Skin of body (tissue), 2 donors: Measurements from ENCODE around the gene CGNL1. TPM values are rescaled to one million over a fixed set of nuclear protein-coding genes. Genes with fewer than 3 reads are reported as not detected.

Experiments
- DNase-seq: peaks from one replicate; lab custom pipeline; 2025; lab: John Stamatoyannopoulos, UW
- total RNA-seq: library from RNA; depleted of rRNA; stranded (reverse); fragments of >200 nt; gene quantifications from one replicate; pipeline ENCODE4 v1.2.3, GENCODE V29; 2014

Gene CGNL1
- total RNA-seq, 1 donor from 2014 or later: 23.5 TPM

- no peak for DNase-seq
These were observed 79.6 kb downstream of the CGNL1 start for GRCh38 chr15:57455929-57456328.

- DNase-seq: no peak
These were observed 80.3 kb downstream of the CGNL1 start for GRCh38 chr15:57456559-57456958.

GRCh38 chr15:57457726-57458125 is 81.4 kb downstream of the CGNL1 start:
- DNase-seq: no peak

GRCh38 chr15:57458356-57458781 is 82.1 kb downstream of the CGNL1 start:
- no peak for DNase-seq

GRCh38 chr15:57460208-57460816 is 84.0 kb downstream of the CGNL1 start:
- no peak for DNase-seq

- no peak for DNase-seq
These were observed 85.2 kb downstream of the CGNL1 start for GRCh38 chr15:57461541-57461940.

GRCh38 chr15:57462381-57462780 is 86.1 kb downstream of the CGNL1 start:
- DNase-seq: peak; percentile 21

- no peak for DNase-seq
These were observed 87.1 kb downstream of the CGNL1 start for GRCh38 chr15:57463360-57463759.

- DNase-seq: no peak
These were observed 88.2 kb downstream of the CGNL1 start for GRCh38 chr15:57464480-57464879.

- no peak for DNase-seq
These were observed 92.2 kb downstream of the CGNL1 start for GRCh38 chr15:57468486-57468885.

- no peak for DNase-seq
These were observed 94.2 kb downstream of the CGNL1 start for GRCh38 chr15:57470543-57470942.

- no peak for DNase-seq
These were observed 96.6 kb downstream of the CGNL1 start for GRCh38 chr15:57472861-57473260.

GRCh38 chr15:57476533-57476975 is 100.2 kb downstream of the CGNL1 start:
- DNase-seq: peak; percentile 59

- DNase-seq: no peak
These were observed 101.6 kb downstream of the CGNL1 start for GRCh38 chr15:57477736-57478522.

GRCh38 chr15:57479005-57479404 is 102.7 kb downstream of the CGNL1 start:
- DNase-seq: no peak

GRCh38 chr15:57481038-57481705 is 104.9 kb downstream of the CGNL1 start:
- DNase-seq: no peak

GRCh38 chr15:57485869-57486268 is 109.6 kb downstream of the CGNL1 start:
- DNase-seq: no peak

GRCh38 chr15:57486833-57487232 is 110.5 kb downstream of the CGNL1 start:
- DNase-seq: no peak

- no peak for DNase-seq
These were observed 112.8 kb downstream of the CGNL1 start for GRCh38 chr15:57489122-57489521.

- DNase-seq: no peak
These were observed 117.0 kb downstream of the CGNL1 start for GRCh38 chr15:57493351-57493750.

- DNase-seq: peak; percentile 74
These were observed 118.3 kb downstream of the CGNL1 start for GRCh38 chr15:57494581-57494980.

GRCh38 chr15:57495041-57495440 is 118.7 kb downstream of the CGNL1 start:
- DNase-seq: peak; percentile 73
